DMS79 (cell line): Measurements from ENCODE around the gene CCNY.

Source experiments
- DNase-seq: peaks from one replicate; lab custom pipeline; 2025; lab: John Stamatoyannopoulos, UW

The CCNY gene

DNA sequence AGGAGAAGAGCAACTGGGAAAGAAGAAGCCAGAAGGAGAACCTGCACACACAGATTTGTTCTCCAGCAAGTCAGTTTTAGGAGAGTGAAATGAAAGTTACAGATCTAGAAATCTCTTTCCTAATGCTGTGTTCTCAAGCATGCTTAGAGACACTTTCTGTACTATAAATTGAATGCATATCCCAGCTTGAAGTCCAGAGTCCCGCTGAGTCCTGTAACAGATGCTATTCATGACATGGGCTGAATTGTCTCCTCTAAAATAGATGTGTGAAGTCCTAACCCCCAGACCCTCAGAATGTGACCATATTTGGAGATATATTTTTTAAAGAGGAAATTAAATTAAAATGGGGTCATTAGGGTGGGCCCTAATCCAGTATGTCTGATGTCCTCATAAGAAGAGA lies 222.0 kb downstream of the CCNY start:
- no peak for DNase-seq

DNA sequence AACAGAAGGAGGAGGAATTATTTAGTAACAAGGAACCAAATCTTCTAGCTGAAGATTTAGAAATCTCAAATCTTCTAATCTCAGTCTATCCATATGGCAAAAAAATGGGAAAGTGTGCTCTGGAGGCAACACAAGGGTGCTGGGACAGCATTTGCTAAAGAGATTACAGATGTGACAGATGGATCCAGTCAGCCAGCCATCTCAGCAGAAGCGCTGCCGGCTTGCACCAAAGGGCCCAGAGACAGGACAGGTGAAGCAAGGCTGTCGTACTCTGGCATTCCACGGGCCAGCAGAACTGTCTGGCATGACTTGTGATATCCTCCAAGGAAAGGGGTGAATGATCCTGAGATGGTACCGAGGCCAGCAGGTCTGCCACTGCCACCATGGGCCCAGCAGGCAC lies 223.1 kb downstream of the CCNY start:
- DNase-seq: no peak

DNA sequence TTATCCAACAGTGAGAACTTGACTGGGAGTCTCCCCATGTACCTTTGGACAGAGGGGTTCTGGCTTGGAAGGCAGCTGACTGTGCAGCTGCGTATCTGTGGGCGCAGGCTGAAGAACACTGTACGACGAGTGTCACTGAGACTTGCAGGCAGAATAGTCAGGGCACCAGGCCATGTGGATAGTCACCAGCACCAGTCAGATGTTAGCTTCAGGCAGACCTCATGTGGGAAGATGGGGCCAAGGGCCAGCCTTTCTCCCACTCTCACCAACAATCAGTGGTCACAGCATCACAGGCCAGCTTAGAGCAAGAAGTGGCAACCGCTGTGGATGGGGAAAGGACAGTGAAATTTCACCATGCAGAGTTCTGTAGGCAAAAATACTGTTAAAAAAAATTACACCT lies 225.4 kb downstream of the CCNY start:
- DNase-seq: no peak

DNA sequence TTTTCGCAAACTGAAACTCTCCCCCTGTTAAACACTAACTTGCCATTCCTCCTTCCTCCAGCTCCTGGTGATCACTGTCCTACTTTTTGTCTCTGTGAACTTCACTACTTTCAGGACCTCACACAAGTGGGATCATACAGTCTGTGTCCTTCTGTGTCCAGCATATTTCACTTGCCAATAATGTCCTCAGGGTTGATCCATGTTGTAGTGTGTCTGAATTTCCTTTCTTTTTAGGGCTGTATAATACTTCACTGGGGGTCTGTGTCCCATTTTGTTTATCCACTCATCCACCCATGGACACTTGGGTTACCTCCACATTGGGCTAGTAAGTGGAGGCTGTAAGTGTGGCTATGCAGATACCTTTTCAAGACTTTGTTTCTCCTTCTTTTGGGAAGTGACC lies 226.1 kb downstream of the CCNY start:
- DNase-seq: no peak

DNA sequence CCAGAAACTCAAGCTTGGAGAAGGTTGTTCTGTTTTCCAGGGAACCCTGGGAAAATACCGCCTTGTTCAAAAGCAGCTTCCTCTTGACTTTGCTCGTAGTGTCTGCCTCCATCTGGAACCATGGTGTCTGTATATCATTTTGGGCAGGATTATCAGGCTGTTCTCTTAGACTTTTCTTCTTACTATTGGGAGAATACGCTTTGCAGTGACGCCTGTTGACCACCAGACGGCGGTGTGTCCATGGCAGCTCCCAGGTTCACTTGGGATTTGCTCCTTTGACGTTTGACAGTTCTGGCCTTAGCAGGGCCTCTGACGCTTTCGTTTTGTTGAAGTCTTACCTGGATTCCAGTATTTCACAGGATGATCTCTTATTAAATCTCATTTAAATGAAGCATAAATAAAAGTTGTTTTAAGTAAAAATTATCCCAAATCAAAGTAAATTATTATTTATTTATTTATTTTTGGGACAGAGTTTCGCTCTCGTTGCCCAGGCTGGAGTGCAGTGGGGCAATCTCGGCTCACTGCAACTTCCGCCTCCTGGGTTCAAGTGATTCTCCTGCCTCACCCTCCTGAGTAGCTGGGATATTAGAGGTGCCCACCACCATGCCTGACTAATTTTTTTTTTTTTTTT lies 227.1 kb downstream of the CCNY start:
- no peak for DNase-seq

DNA sequence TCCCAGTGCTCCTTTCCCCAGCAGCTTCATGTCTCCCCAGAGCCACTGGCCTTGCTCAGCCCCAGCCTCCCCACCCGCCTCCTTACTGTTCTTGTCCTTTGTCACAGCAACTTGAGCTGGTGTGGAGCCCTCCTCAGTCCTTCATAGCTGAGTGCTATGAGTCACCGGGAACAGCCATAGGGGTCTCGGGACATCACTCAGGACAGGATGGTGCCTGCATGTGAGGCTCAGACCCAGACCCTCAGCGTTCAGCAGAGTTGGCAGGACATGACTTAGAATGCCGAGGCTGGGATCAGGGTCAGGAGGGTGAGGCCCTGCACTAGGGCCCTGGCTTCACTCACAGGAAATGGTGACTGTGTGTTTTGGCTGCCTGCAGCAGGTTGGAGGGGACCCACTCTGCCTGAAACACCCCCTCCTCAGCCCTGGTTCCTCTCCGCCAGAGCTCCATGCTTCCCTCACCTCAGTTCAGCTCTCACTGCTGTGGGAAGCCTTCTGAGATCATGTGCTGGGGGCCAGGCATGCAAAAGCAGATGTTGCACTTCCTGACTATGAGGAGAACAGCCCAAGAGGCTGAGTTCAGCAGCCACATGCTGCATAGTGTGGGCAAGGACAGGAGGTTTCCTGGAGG lies 228.1 kb downstream of the CCNY start:
- DNase-seq: no peak

DNA sequence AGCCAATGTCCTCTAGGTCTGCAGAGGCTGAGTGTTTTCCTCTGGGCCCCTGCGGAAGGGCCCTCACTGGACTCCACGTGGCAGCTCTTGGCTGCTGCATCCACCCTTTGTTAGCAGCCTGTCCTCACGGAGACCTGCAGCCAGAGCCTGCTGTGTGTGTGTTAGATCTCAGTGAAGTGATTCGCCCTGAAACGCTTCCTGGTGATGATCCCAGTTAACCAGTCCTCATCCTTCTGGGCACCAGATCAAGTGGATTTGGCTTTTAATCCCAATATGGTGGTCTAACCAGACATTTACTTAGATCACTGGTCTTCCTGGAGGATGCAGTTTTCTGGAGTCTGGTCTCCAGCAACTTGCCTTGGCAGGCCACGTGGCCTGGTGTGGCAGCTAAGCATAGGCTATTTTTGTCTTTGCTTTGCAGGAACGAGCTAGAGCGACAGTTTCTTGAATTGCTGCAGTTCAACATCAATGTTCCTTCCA lies 229.3 kb downstream of the CCNY start:
- DNase-seq: no peak

DNA sequence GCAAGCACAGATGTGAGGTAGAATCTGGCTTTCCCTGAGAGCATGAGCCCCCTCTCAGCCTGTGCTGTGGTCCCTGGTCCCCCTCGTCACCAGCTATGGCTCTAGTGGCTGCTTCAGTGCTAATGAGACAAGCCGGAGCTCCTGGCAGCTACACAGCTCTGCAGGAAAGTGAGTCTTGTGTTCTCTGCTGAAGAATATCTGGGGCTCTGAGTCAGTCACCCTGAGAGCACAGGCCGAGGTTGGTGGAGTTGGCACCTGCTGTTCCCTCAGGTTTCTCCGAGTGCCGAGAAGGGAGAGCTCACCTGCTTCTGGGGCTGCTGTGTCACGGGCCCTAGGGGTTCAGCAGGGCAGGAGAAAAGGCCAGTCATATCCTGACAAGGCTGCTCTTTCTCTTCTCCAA lies 231.6 kb downstream of the CCNY start:
- no peak for DNase-seq

DNA sequence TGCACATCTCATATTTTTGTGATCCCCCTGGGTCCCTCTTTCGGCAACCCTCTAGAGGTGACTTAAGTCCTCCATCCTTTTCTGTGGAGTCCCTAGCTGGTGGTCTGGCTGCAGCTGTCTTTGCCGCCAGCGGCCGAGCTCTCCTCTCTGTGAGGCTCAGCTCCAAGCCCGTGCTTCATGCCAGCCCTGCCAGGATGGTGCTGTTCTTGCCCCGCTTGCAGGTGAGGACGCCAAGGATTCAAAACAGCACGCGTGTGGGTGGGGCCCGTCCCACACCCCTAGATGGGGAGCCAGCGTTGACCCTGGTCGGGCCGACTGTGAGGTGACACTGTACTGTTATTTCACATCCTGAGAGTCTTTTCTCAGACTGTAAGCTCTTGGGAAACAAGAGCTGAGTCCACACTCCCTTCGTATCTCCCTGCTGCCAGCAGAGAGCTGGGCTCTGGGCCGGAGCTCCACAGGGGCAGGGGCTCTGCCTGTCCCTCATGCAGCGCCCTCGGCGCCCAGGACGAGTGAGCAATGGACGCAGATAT lies 232.2 kb downstream of the CCNY start:
- no peak for DNase-seq

DNA sequence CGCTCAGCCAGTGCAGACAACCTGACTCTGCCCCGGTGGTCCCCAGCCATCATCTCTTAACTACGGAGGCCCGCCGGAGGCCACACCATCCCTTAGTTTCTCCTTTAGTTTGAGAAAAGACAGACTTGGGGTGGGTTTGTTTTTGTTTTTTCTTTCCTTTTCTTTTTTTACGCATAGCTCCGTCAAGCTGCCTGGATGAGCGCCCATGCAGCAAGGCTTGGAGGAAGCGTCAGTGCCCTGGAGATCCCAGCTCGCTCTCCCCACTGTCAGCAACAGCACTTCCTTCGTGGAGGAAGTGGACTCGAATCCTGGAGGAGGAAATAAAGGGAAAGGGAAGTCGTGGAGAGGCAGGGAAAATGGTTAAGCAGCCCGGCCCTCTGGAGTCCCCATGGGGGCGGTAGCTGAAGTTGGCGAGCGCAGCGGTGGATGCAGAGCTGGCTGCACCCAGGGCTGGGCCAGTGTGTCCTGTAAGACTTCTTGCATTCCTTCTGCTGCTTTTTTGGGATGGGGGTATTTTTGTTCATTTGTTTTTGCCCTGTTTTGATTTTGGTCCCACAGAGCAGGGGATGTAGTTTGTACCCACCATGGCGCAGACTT lies 232.9 kb downstream of the CCNY start:
- no peak for DNase-seq

DNA sequence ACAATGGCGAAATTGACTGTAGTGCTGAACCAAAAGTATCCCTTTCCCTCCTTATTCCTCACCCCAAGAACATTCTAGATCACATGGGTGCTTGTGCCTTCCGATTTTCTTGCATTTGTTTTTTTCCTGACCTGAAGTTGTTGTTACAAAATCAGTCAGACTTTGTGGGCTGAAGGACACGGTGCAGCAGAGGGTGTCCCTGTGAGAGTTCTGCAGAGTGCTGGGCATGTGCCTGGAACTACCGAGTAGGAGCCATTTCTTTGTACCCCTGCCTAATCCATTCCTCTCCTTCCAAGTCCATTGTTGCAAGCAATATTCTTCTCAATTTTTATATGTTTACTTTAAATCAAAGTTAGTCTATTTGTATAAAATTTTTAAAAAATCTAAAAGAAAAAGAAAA lies 233.5 kb downstream of the CCNY start:
- no peak for DNase-seq

DNA sequence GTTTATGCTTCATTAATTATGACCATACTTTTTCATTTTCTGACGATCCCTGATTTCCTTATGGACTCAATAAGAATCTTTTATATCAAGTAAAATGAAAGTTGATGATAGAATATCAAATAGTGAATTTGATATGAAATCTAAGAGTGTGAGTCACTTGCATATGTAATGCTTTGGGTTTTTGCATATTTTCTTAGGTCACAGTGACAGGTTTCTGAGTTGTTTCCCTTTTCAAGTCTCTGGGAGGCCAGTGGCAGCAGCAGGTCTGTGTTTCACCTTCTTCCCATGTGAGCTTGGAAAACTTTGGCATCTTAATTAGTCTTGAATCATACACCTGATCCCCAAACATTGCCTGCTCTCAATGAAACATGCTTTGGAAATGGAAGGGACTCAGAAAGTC lies 234.1 kb downstream of the CCNY start:
- no peak for DNase-seq

DNA sequence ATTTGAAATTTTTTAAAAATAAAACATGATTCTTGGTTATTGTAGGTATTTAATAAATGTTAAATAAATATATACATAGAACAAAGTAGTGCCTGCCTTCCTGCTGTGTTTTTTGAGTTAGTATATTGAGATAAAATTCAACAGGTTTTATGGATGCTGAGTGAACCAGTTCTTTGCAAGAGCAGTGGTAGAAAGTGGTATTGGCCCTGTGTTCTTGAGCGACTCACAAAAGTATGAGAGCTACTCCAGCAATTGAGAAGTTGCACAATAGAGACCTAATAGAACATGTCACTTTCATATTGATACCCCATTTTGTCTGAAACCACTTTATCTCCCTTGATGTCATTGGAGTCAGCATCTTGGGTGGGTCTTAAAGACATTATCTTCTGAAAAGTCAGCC lies 236.3 kb downstream of the CCNY start:
- no peak for DNase-seq

DNA sequence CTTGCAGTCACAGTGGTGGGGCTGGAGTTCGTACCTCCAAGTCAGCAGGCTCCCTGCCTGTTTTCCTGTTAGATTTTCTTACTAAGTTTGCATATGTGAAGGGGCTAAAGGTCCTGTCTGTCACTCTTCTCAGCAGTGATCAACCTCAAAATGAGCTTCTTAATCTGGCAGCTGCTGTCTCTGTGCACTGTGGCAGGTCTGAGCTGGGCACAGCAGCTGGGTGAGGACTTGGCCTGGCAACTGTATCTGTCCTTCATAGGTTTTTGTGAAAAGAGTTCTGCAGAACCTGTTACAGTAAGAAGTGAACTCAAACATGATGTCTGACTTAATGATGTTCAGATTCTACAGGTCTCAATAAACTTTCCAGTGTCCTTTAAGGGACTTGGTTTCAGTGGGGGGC lies 237.5 kb downstream of the CCNY start:
- no peak for DNase-seq

DNA sequence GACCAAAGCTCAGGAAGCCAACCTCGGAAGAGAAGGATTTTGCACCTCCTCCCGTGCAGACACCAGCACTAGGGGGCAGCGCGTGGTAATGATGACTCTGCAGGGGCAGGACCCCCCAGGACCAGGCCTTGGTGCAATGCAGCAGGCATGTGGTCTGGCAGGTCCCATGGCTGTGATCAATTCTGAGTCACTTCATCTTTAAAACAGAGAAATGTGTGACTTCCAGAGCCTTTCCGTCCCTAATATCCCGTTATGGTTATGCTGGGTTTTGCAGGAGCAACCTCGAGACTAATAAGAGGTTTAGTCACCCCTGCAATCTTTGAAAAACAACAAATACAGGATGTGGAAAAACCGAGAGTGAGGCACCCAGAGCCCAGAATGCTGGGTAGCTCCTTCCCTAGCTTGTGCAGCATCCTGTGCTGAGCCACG lies 238.6 kb downstream of the CCNY start:
- DNase-seq: no peak

DNA sequence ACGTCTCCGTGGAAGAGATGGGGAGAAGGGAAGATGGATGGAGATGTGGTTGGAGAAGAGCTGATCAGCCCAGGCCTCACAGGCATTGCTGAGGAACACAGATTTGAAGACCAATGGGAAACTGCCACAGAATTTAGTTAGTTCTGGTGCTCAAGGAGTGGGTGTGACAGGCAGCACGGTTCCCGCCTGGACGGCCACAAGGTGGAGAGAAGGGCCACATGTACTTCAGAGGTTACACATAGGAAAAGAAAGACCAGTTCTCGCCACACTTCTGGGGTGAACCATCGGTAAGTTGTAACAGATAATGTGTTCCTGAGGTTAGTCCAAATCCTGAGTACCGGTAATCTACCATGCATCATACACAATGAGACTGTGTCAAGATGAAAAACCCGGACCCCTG lies 239.3 kb downstream of the CCNY start:
- DNase-seq: no peak

DNA sequence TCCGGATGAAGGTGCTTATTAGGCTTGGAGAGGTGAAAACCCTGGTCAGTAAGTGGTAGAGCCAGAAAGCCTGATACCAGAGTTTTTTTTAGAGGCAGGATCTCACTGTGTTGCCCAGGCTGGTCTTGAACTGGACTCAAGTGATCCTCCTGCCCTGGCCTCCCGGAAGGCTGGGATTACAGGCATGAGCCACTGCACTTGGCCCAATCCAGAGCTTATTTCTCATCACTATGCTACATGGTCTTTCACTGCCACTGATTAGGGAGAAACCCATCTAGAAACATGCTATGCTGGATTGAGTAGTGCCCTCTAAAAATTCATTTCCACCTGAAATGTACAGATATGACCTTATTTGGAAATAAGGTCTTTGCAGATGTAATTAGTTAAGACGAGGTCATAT lies 240.4 kb downstream of the CCNY start:
- no peak for DNase-seq

DNA sequence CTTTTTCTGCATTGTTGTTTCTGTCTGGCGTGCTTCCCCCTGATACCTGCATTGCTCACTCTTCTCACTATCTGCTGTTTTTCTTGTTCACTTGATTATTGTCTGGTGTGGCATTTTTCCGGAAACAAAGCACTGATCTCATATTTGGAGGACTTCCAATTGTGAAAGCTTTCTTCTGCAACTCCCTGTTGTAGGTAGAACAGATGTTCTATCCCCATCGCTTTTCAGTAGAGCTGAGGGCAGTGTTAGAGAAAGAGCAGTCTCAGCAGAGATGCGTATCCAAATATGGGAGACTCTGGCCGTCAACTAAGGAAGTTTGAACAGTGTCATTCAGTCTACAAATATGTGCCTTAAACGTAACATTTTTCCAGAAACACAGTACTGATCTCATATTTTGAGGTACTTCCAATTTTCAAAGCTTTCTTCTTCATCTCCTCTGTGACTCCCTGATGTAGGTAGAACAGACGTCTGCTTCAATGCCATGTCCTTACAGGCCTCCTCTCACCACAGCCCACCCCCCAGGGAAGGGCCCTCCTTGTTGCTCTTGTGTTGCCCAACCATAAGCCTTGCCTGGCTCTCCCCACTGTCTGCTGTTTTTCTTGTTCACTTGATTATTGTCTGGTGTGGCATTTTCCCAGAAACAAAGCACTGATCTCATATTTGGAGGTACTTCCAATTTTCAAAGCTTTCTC lies 241.8 kb downstream of the CCNY start:
- no peak for DNase-seq

DNA sequence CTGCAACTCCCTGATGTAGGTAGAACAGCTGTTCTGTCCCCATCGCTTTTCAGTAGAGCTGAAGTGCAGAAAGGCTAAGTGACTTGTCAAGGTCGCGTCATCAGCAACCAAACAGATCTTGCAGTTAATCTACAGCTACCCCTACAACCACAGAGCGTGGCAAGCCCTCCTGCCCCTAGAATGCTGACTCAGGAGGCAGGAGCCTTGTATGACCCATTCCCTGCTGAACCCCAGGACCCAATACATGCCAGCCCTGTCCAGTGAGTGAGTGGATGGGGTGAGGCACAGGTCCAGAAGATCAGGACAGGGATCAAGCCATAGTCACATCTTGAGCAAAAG lies 242.3 kb downstream of the CCNY start:
- DNase-seq: no peak

DNA sequence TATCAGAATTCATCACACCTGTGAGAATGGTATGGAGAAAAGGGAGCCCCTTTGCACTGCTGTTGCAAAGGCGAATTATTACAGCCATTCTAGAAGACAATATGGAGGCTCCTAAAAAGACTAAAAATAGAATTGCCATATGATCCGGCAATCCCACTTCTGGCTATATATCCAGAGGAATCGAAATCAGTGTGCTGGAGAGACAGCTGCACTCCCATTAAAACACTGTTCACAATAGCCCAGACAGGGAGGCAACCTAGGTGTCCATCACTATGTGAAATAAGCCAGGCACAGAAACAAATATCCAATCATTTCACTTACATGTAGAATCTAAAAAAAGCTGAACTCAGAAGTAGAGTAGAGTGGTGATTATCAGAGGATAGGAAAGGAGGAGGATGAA lies 242.8 kb downstream of the CCNY start:
- DNase-seq: no peak

DNA sequence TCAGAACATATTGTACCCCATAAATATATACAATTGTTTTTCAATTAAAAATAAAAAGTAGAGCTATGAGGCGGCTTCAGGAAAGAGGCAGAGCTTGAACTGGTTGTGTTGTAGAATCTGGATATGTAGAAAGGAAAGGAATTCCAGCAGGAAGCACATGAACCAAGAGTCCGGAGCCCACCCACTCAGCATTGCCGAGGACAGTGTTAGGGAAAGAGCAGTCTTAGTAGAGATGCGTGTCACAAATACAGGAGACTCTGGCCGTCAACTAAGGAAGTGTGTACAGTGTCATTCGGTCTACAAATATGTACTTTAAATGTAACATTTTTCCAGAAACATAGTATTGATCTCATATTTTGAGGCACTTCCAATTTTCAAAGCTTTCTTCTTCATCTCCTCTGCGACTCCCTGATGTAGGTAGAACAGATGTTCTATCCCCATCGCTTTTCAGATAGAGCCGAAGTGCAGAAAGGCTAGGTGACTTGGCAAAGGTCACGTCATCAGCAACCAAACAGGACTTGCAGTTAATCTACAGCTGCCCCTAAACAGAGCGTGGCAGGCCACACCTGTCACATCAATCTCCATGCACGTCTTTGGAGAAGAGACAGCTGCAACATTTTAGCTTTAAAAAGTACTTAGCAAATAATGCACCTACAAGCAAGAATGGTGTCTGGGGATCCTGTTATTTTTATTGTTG lies 243.6 kb downstream of the CCNY start:
- no peak for DNase-seq

DNA sequence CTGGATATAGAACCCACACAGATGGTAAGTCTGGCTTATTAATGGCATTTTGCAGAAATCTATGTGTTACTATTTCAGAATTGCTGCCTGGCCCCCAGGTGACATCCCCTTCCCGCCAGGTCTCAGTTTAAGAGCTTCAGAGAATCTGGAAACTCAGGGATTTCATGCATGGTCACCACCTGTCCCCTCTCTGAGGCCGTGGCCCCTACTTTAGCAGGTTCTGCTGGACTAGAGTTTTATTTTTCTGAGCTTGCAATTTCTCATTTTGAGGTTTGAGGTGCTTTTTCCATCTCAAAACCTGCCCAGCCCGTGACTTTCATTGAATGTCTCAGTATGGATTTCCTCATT lies 244.1 kb downstream of the CCNY start:
- DNase-seq: no peak

DNA sequence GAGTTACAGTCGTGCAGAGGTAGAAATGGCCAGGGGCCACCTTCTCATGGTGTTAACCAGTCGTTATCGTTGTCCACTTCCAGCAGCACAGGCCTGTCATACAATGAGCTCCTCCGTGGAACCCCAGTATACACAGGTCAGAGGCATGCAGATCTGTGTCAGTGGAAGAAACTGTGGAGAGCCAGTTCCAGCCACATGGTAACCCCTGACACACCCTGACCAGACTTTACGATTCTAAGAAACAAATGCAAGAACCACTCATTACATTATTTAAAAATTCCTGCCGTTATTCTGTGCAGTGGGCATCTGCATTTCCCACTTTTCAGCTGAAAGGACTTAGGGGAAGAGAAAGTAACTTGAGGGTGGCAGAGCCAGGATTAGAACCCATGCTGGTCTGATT lies 245.3 kb downstream of the CCNY start:
- no peak for DNase-seq
